ENCODE measurements around the gene TMBIM1.

TMBIM1 gene

GRCh38 chr2:218306184-218306920 is 14.0 kb upstream of the TMBIM1 start:
- TF ChIP-seq CTCF (IDR thresholded peaks at IDR 0.05; ENCODE audit: low read depth, low read length) = no peak

GRCh38 chr2:218305383-218305782 is 13.1 kb upstream of the TMBIM1 start:
- no peak overlapping the region for H3K4me3 ChIP-seq (ENCODE audit: low read depth, low read length)
- no peak for TF ChIP-seq CTCF (IDR thresholded peaks at IDR 0.05; ENCODE audit: low read depth, low read length)

More at GRCh38 chr2:218306184-218306920, 14.0 kb upstream of the TMBIM1 start:
- H3K4me3 ChIP-seq (ENCODE audit: low read depth, low read length) = no peak overlapping the region

- peak; percentile 94 for TF ChIP-seq CTCF (IDR thresholded peaks at IDR 0.05; ENCODE audit: low read depth, low read length)
- H3K4me3 ChIP-seq (ENCODE audit: low read depth, low read length) = no peak overlapping the region
Observed at GRCh38 chr2:218301176-218301819, 9.0 kb upstream of the TMBIM1 start.

- TF ChIP-seq CTCF (IDR thresholded peaks at IDR 0.05; ENCODE audit: low read depth, low read length) = no peak
Observed at GRCh38 chr2:218300141-218300540, 7.8 kb upstream of the TMBIM1 start.

GRCh38 chr2:218298314-218298875 is 6.1 kb upstream of the TMBIM1 start:
- H3K4me3 ChIP-seq (ENCODE audit: low read depth, low read length) = no peak overlapping the region
- TF ChIP-seq CTCF (IDR thresholded peaks at IDR 0.05; ENCODE audit: low read depth, low read length) = no peak

More at GRCh38 chr2:218300141-218300540, 7.8 kb upstream of the TMBIM1 start:
- H3K4me3 ChIP-seq (ENCODE audit: low read depth, low read length) = no peak overlapping the region

- TF ChIP-seq CTCF (IDR thresholded peaks at IDR 0.05; ENCODE audit: low read depth, low read length) = no peak
- H3K4me3 ChIP-seq (ENCODE audit: low read depth, low read length) = no peak overlapping the region
Observed at GRCh38 chr2:218296847-218297246, 4.5 kb upstream of the TMBIM1 start.

GRCh38 chr2:218296200-218296599 is 3.9 kb upstream of the TMBIM1 start:
- no peak for TF ChIP-seq CTCF (IDR thresholded peaks at IDR 0.05; ENCODE audit: low read depth, low read length)
- no peak overlapping the region for H3K4me3 ChIP-seq (ENCODE audit: low read depth, low read length)

All from WI38 (cell line).